NCI-H748 (cell line): ENCODE data around the gene FZD10.

Experiments used
- DNase-seq: peaks from one replicate; lab custom pipeline; 2025; ENCODE audit not compliant: unreplicated experiment; lab: John Stamatoyannopoulos, UW

Gene FZD10

DNA sequence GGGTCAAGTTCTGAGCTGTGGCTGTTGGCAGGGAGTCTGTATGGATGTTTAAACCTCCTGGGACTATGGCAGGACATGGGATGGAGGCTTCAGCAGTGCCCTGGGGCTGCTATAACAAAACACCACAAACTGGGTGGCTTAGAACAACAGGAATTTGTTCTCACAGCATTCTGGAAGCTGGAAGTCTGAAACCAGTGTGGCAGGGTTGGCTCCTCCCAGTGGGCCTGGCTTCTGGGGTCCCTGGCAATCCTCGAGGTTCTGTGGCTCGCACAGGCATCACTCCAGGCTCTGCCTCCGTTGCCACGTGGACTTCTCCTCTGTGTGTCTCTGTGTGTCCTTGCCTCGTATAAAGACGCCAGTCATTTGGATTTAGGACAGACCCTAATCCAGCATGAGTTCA, 39.9 kb downstream of the FZD10 start:
- DNase-seq: no peak

DNA sequence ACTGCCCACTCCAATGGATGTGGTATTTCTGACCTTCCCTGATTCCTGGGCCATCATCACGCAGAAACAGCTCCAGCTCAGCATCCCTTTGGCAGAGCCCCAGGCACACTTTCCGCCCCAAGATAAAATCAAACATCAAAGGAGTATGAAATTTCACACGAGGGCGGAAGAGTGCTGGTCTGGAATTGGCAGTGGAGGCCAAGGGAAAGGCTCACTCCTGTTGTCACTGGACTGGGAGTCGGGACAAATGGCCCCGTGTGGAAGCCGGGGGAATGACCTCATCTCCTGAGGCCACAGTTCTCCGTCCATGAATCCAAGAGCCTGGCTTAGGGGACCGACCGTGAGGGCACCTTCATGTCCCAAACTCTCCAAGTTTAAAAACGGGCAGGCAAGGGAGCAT, 40.9 kb downstream of the FZD10 start:
- DNase-seq: no peak

DNA sequence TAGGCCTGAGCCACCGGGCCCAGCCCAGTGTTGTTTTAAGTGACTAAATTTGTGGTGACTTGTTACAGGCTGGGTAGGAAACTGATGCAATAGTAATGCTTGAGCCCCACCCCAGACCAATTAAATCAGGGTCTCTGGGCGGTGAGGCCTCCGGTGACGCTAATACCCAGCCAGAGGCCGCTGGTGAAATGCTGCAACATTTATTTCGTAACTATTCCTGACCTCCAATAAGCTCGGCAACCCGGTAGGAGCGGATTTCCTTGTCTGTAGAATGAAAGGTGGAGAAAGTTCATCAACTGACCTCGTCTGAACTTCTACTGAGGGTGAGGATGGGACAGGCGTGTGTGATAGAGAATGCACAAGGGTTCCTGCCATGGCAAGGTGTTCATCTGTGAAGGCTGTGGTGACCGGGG, 42.3 kb downstream of the FZD10 start:
- no peak for DNase-seq

DNA sequence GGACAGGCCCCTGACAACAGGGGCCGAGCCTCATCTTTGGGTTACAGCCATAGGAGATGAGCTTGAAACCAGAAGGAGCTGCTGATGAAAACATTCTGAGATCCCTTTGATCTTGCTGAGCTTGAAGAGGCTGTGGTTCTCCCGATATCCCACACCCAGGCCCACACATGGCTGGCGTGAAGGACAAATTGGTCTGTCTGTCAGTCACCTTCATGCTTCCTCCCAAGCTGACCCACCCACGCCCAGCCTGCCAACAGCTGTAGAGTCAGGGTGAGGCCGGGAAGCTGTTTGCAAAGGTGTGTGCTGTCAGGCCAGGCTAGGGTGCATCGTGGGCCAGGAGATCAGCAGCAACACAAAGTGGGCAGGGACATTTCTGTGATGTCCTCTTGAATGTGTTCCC, 43.2 kb downstream of the FZD10 start:
- DNase-seq: no peak

DNA sequence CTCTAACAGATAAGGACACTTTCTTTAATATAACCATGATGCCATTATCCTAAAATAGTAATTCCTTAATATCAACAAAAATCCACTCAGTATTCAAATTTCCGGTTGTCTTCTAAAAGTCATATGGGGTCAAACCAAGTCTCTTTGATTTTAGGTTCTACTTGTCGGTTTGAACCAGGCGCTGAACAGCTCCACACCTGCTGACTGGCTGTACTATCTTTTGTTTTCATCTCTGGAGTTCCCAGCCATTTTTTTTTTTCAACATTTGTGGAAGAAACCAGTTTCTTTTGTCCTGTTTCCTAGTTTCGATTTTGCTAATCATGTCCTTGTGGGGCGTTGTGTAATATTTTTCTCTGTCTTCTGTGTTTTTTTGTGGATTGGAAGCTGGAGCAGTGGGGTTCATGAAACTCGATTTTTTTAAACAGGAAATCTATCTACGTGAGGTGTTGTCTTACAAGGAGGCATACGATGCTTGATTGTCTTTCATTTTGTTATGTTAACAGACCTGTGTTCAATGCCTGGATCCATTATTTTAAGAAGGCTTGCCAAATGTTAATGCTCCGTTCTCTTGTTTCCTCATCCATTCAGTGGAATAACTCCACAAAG, 50.2 kb downstream of the FZD10 start:
- DNase-seq: peak; percentile 15

DNA sequence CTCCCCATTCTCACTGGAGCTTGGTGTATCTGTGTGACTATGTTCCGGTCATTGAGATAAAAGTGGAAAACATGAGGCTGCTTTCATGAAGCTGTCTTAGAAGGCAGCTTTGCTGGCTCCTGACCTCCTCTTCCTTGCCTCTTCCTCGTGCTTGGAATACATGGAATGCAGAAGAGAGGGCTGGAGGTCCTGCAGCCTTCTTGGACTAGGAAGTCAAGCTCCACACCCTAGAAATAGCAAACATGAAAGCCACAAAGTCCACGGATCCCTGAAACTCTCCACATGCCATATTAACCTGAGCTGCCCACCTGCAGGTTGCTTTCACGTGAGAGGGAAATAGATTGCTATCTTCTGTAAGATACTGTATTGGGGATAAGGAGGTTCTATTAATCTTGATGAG, 51.0 kb downstream of the FZD10 start:
- DNase-seq: no peak

DNA sequence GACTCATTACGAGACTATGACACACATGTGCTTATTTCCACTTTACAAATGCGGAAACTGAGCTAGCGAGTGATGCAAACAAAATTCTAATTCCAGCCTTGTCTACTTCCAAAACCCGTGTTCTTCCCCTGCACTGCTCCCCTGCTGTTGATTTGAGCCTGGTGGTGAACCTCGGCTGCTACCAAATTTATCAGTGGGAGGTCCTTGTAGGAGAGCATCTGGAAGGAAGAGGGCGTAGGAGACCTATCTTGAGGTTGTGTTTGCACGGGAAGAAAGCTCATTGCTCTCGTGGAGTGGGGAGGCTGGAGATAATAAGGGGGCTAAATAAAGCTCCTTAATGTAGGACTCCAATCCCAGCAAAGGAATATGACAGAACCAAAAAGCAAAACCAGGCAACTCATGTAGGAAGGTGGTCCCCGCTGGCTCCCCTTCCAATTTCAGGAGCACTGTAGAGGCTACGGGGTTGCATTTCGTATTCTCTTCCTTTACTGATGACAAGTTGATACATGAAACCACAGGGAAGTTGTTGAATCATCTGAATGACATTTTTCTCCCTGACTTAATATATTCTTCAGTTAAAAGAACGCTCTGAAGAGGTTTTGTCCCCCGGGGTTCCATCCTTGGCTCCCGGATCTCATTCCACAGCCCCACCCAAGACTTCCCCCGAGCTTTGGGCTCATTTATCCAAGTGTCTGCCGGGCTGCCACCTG, 52.6 kb downstream of the FZD10 start:
- DNase-seq: no peak
